Thymus (tissue), 11 donors: ENCODE data around the gene TAF6. TPM values are rescaled to one million over a fixed set of nuclear protein-coding genes. Genes with fewer than 3 reads are reported as not detected.

ENCODE experiments used
- DNase-seq, 9 donors: peaks; one replicate each; pipeline ENCODE4 v3.0.0-alpha.2; 2013; ENCODE audit warnings: low spot score in 9 of 9, low read depth in 6 of 9, missing footprints in 1 of 9
- H3K27ac ChIP-seq, 2 donors: one replicate each; pipeline ENCODE4 v1.5.1; 2013; ENCODE audit warnings: control low read depth in 1 of 2, low read depth in 1 of 2, low read length in 1 of 2, mild to moderate bottlenecking in 1 of 2, moderate library complexity in 1 of 2
- H3K27me3 ChIP-seq, 2 donors: one replicate each; pipeline ENCODE4 v1.5.1; 2013; ENCODE audit warnings: low read length in 1 of 2; ENCODE audit not compliant: control insufficient read depth in 2 of 2, insufficient read depth in 1 of 2
- H3K36me3 ChIP-seq, 2 donors: one replicate each; pipeline ENCODE4 v1.5.1; 2013; ENCODE audit warnings: low read length in 1 of 2, mild to moderate bottlenecking in 1 of 2, moderate library complexity in 1 of 2; ENCODE audit not compliant: control insufficient read depth in 2 of 2, insufficient read depth in 2 of 2
- H3K4me1 ChIP-seq, 2 donors: one replicate each; pipeline ENCODE4 v1.5.1; 2013; ENCODE audit warnings: low read length in 2 of 2; ENCODE audit not compliant: control insufficient read depth in 2 of 2, insufficient read depth in 2 of 2
- H3K4me3 ChIP-seq, 2 donors: one replicate each; pipeline ENCODE4 v1.5.1; 2013; ENCODE audit warnings: low read length in 2 of 2, control low read depth in 1 of 2, mild to moderate bottlenecking in 1 of 2
- H3K9me3 ChIP-seq, 2 donors: one replicate each; pipeline ENCODE4 v1.5.1; 2013; ENCODE audit warnings: low read length in 1 of 2, mild to moderate bottlenecking in 1 of 2; ENCODE audit not compliant: control insufficient read depth in 2 of 2, insufficient read depth in 1 of 2
- WGBS: extraction: QIAGEN DNeasy Blood & Tissue Kit; methylation state at CpG from one replicate; pipeline ENCODE4 v1.1.7; 2013; 5-methylcytosine and 5-hydroxymethylcytosine counted together
- polyA plus RNA-seq: library from polyadenylated mRNA; stranded (reverse); fragments of 200-250 nt; gene quantifications from one replicate; pipeline ENCODE4 v1.2.3, GENCODE V29; 2013
- total RNA-seq: library from RNA; stranded (reverse); fragments of 120-200 nt; gene quantifications from one replicate; pipeline ENCODE4 v1.2.4, GENCODE V29; 2013
- donor health status: healthy.

Gene TAF6
- total and polyA plus RNA-seq, 2 donors: 10.2 to 25.7 TPM

DNA sequence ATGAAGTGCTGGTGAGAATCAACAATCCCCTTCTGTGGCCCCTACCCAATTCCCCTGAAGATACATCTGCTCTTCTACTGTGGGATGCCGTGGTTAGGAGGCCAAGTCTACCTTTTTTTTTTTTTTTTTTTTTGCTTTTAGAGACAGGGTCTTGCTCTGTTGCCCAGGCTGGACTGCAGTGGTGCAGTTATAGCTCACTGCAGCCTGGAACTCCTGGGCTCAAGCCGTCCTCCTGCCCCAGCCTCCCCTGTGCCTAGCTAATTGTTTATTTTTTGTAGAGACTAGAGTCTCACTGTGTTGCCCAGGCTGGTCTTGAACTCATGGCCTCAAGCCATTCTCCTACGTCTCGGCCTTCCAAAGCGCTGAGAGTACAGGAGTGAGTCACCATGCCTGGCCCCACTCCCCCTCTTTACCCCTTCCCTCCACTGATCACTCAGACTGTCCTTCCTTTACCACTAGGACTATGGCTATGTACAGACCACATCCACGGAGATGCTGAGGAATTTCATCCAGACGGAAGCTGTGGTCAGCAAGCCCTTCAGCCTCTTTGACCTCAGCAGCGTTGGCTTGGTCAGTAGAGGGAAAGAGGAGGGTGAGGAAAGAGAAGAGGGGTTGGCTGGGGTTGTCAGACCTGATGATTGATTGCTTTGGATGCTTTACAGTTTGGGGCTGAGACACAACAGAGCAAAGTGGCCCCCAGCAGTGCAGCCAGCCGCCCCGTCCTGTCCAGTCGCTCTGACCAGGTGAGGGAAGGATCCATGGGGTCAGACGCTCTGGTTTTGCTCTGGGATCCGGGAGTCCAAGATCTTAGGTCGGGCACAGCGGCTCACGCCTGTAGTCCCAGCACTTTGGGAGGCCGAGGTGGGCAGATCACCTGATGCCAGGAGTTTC lies 16.0 kb downstream of the TAF6 start:
- H3K4me3 ChIP-seq: no peak overlapping the region
- DNase-seq: no peak
- peaks cover 0 to 8% of the 10 kb centered on the region in 2 donors for H3K9me3 ChIP-seq
- no peak overlapping the region for H3K27ac ChIP-seq
- H3K4me1 ChIP-seq: peaks cover 9 to 30% of the 10 kb centered on the region in 2 donors
- H3K36me3 ChIP-seq: peaks cover 58 to 65% of the 10 kb centered on the region in 2 donors
- 98% methylated on average over 17 of the region's 17 CpGs for WGBS
- H3K27me3 ChIP-seq: no peaks in the 10 kb centered on the region

DNA sequence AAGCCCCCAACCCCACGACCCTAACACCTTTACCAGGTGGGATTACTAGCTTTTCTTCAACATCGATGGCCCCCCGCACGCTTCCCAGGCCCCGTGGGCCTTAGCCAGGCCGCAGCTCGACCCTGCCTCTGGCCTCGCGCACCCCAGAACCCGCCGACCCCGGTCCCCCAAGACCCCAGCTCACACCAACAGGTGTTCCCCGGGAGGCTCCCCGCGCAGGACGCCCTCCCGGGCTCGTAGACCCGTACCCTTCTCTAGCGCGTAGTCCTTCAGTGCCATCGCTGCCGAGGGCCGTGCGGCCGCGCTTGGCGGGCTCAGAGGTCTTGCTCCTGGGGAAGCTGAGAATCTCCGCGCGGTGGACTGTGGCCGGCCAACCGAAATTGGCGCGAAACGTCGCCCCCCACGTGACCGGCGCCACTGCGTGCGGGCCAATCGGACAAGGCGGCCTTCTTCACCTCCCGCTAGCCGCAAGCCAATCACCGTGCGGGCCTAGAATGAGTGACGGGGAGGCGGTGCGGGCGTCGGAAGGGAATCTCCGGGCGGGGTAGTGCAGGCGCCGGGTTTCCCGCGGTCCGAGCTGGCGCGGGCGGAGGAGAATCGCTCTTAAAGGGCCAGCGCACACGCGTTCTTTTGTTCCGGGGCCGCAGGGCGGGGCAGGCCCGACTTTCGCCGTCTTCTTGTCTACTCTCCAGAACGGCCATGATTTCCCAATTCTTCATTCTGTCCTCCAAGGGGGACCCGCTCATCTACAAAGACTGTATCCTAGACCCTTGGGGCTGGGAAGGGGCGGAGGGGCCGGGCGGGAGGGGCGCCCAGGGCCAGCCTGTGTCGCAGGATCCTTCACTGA lies 17.9 kb downstream of the TAF6 start, which contains the start of the genes AP4M1 and MCM7:
AP4M1 (plus strand) TSS at position 628 of the 847 bp plus-strand sequence; CDS start at position 700, 72 bp downstream.
MCM7 (minus strand) TSS at position 382 of the 847 bp plus-strand sequence; CDS start at position 279, 103 bp downstream.
- H3K4me1 ChIP-seq: peaks cover 9 to 31% of the 10 kb centered on the region in 2 donors
- H3K27ac ChIP-seq: peak within 1 kb of the TSS; percentile 84 to 90
- WGBS: under 1% methylated on average over 80 of the region's 80 CpGs
- H3K4me3 ChIP-seq: peak within 1 kb of the TSS; percentile 64 to 91
- peak; percentile 86 to 98 (median 92) for DNase-seq
- H3K9me3 ChIP-seq: peaks cover 0 to 10% of the 10 kb centered on the region in 2 donors
- H3K27me3 ChIP-seq: no peaks in the 10 kb centered on the region
- H3K36me3 ChIP-seq: peaks cover 54 to 64% of the 10 kb centered on the region in 2 donors

DNA sequence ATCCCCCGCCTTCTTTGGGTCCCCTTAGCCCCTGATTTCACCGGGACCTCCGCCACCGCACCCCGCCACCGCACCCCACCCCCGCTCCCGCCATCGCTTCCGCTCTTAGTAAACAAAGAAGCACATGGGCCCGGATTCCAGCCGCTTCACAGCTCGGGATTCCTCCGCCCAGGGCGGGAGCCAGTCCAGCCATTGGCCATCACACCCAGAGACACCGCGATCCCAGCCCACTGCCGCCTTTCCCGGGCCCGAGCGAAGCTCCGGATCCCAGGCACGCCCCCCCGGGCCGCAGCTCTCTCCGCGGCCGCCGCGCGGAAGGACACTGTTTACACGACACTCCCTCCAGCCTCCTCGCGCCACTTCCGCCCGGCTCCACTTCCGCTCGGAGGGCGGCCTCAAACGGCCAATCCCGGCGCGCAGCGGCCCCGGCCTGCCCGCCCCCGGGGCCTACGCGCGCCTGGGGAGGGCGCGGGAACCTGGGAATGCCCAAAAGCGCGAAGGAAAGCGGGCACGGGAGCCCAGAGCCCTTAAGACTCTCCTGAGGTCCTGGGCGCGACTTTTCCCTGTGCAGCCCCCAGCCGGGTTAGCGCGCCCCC lies 18.6 kb downstream of the TAF6 start:
- H3K27ac ChIP-seq: peak overlapping the region; percentile 43 to 90

DNA sequence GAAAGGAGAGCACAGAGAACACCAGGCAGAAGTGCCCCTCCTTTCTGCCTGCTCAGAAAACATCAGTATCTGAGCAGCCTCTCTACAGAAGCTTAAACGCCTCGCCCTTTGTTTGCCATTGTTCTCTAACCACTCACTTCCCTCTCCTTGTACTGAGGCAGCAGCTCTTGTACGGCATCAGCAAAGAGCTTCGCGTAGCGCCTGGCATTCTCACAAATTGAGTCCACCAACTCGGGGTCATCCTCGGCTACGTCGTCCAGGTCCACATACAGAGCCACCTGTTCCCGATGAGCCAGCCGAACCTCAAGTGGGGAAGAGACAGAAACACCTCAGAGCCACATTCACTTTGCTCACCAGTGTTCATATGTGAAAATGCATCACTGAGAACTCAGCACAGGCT lies 19.7 kb downstream of the TAF6 start:
- H3K27me3 ChIP-seq: no peaks in the 10 kb centered on the region
- peaks cover 9 to 31% of the 10 kb centered on the region in 2 donors for H3K4me1 ChIP-seq
- peak overlapping the region; percentile 64 to 91 for H3K4me3 ChIP-seq
- WGBS: 84% methylated on average over 12 of the region's 12 CpGs
- peaks cover 55 to 68% of the 10 kb centered on the region in 2 donors for H3K36me3 ChIP-seq
- peak in 1 of 9 donors; percentile 34 for DNase-seq
- H3K9me3 ChIP-seq: peaks cover 0 to 12% of the 10 kb centered on the region in 2 donors
- H3K27ac ChIP-seq: peak overlapping the region; percentile 52 to 68

More for the DNA sequence above, 18.6 kb downstream of the TAF6 start:
- Histone ChIP-seq H3K4me1 (peaks cover 9 to 31% of the 10 kb centered on the region in 2 donors), H3K36me3 (peaks cover 54 to 65% of the 10 kb centered on the region in 2 donors), H3K4me3 (peak overlapping the region; percentile 64 to 91), H3K9me3 (peaks cover 0 to 12% of the 10 kb centered on the region in 2 donors), H3K27me3 (no peaks in the 10 kb centered on the region)
- DNase-seq: peak in 8 of 9 donors; percentile 68 to 97 (median 91)
- under 1% methylated on average over 61 of the region's 61 CpGs for WGBS

DNA sequence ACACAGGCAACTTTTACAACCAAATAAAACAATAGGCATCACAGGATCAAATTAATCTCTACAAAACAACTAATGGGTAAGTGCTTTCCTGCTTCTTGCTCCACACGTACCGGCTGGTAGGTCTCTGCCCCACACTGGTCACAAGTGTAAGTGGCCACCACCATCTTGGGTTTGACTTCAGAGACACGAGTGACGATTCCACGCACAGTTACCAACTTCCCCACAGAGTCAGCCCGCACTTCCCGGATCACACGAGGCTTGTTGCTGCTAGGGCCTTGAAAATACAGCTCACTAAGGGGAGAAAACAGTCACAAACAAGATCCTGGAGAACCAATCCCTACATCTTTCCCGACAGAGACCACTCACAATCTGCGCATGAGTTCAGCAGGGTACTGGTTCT lies 20.2 kb downstream of the TAF6 start:
- Histone ChIP-seq H3K27me3 (no peaks in the 10 kb centered on the region), H3K36me3 (peaks cover 55 to 70% of the 10 kb centered on the region in 2 donors), H3K27ac (peak overlapping the region; percentile 52 to 68), H3K9me3 (peaks cover 0 to 12% of the 10 kb centered on the region in 2 donors), H3K4me3 (no peak overlapping the region), H3K4me1 (peaks cover 9 to 31% of the 10 kb centered on the region in 2 donors)
- 97% methylated on average over 10 of the region's 10 CpGs for WGBS
- no peak for DNase-seq

DNA sequence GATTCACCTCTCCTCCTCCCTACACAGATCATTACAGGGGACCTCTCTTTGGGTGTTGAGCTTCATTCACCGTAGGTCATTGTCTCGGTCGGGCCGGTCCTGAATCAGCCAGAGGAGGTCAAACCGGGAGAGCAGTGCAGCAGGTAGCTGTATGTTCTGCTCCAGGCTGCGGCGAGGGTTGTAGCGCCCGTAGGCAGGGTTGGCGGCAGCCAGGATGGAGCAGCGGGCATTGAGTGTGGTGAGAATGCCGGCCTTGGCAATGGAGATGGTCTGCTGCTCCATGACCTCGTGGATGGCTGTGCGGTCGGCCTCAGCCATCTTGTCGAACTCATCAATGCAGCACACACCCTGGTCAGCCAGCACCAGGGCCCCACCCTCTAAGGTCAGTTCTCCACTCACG lies 23.5 kb downstream of the TAF6 start:
- no peak for DNase-seq
- Histone ChIP-seq H3K27ac (no peak overlapping the region), H3K27me3 (no peaks in the 10 kb centered on the region), H3K4me3 (no peak overlapping the region), H3K4me1 (peaks cover 9 to 17% of the 10 kb centered on the region in 2 donors), H3K9me3 (peaks cover 0 to 7% of the 10 kb centered on the region in 2 donors), H3K36me3 (peaks cover 82 to 94% of the 10 kb centered on the region in 2 donors)
- WGBS: 98% methylated on average over 17 of the region's 17 CpGs

DNA sequence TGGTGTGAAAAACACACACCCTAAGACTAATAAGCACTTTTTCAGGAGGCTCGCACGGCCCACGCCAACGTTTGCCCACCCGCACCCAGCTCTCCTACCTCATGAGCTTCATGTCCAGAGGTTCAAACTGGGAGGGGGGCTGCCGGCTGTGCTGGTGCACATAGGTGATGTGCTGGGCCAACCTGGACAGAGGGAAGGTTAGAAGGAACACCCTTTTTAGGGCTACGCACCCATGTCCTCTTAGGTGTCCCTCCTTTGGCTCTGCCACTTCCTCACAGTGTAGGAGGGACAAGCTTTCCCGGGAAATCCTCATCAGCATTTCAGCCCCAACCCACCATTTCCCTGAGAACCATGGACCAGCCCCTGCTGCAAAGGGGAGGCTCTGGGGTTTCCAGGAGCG lies 23.9 kb downstream of the TAF6 start:
- H3K4me1 ChIP-seq: peaks cover 9 to 17% of the 10 kb centered on the region in 2 donors
- no peak for DNase-seq

DNA sequence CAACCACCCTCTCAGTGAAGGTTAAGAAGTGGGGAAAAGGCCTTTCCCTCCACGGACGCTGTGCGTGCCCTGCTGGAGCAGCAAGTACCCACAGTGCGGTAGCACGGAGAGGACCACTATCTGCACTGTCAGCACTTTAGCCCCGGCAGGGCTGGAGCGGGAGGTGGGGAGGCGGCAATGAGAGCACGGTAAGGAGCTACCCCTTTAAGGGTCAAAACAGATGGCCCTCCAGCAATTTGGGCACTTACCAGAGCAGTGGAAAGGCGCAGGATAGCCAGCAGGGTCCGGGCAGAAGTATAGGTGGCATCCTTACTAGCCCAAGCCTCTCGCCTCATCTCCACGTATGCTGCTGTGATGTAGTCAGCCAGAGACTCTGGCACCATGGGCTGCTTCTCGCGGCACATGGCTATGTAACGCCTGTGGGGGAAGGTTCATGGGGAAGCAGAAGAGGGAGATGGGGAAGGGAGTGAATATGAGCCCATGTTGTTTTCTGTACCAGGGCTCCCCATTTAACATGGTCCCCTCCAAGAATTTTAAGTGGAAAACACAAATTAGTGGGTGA lies 25.2 kb downstream of the TAF6 start:
- Histone ChIP-seq H3K27me3 (no peaks in the 10 kb centered on the region), H3K9me3 (peaks cover 0 to 4% of the 10 kb centered on the region in 2 donors), H3K27ac (no peak overlapping the region), H3K36me3 (peaks cover 80 to 85% of the 10 kb centered on the region in 2 donors), H3K4me3 (no peak overlapping the region), H3K4me1 (peaks cover 7 to 16% of the 10 kb centered on the region in 2 donors)
- no peak for DNase-seq
- WGBS: 97% methylated on average over 16 of the region's 16 CpGs

More for the DNA sequence above, 23.9 kb downstream of the TAF6 start:
- Histone ChIP-seq H3K4me3 (no peak overlapping the region), H3K27ac (no peak overlapping the region), H3K9me3 (peaks cover 0 to 4% of the 10 kb centered on the region in 2 donors), H3K36me3 (peaks cover 86 to 96% of the 10 kb centered on the region in 2 donors), H3K27me3 (no peaks in the 10 kb centered on the region)
- WGBS: 96% methylated on average over 9 of the region's 9 CpGs
